Stimulated activated CD4-positive, alpha-beta T cell treated with anti-CD3 and anti-CD28 coated beads, Interleukin-15, amount 100 ng/mL, for 48 hours (primary cell): ENCODE measurements around the gene PNN.
"Not testable (repeated sequence)": the region's sequence is repeated elsewhere in the genome, so short reads cannot be mapped to it uniquely, and the experiment has no call there.

ENCODE experiments used
- DNase-seq, 2 donors: peaks; one replicate each; pipeline ENCODE4 v3.0.0-alpha.2; 2020; ENCODE audit warnings: low read depth in 2 of 2

Gene PNN

DNA sequence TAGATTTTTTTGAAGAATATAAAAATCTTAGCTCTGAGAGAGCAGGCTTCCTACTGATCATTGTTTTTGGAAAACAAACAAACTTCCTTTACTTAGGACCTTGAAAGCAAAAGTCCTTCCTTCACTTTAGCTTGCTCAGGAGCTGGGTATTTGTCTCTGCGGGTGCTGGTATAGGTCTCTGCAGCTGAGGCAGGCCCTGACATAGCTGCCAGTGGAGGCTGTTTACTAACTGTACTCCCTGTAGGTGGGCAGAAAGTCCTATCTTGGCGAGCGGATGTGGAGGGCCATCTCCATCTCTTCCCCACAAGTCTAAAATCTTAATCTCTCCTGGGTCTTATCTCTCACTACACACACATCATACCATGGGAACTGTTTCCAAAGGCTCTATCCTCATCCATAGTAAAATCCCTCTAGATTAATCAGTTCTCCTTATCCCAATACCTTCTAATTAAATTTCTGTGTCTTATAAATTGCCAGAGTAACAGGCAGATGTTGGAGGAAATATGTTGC, 54.6 kb downstream of the PNN start:
- no peak for DNase-seq

DNA sequence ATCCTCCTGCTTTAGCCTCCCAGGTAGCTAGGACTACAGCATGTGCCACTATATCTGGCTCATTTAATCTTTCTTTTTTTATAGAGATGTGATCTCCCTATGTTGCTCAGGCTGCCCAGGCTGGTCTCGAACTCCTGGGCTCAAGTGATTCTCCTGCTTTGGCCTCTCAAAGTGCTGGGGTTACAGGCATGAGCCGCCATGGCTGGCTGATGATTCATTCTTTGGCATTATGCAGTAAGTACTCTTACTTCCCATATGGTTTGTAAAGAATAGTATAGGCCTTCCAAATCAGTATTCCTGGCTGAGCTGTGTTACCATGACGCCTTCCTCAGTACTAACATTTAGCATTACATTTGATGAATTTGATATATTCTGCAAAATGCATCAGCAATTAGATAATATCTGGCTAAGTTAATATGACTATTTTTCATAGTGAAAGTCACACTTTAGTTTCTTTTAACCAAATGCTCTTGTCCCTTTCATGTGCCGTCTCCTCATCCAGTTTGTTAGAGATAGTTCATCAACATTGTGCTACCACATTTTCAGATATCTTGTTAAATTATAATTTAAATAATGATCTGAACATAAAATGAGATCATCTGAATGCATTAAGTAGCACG, 55.5 kb downstream of the PNN start:
- peak in 1 of 2 donors; percentile 11 for DNase-seq

GRCh38 chr14:39231751-39232553, 56.9 kb downstream of the PNN start:
- not testable (repeated sequence) for DNase-seq
